Astrocyte (in vitro differentiated cells and primary cell): ENCODE results near the gene WNT9B. TPM values are rescaled to one million over a fixed set of nuclear protein-coding genes. Genes with fewer than 3 reads are reported as not detected.

Source experiments
- DNase-seq: peaks from one replicate; pipeline ENCODE4 v3.0.0-alpha.2; 2010; ENCODE audit warnings: low read depth
- FAIRE-seq: peaks from 2 replicates; lab custom pipeline; 2011; peaks lifted over from hg19 to GRCh38; lab: Jason Lieb, UNC
- H2AFZ ChIP-seq: 2 replicates; pipeline ENCODE4 v1.6.0; 2012; ENCODE audit warnings: low read depth, low read length, inconsistent platforms
- H3K27ac ChIP-seq: 2 replicates; pipeline ENCODE4 v1.5.1; 2011; ENCODE audit warnings: low read depth, low read length, inconsistent platforms
- H3K27me3 ChIP-seq: 2 replicates; pipeline ENCODE4 v1.6.0; 2011; ENCODE audit warnings: low read length, inconsistent platforms; ENCODE audit not compliant: insufficient read depth
- H3K36me3 ChIP-seq: 2 replicates; pipeline ENCODE4 v1.5.1; 2011; ENCODE audit warnings: low read length, inconsistent platforms; ENCODE audit not compliant: insufficient read depth
- H3K4me1 ChIP-seq: 2 replicates; pipeline ENCODE4 v1.5.1; 2011; ENCODE audit warnings: low read length, inconsistent platforms; ENCODE audit not compliant: insufficient read depth
- H3K4me2 ChIP-seq: 2 replicates; pipeline ENCODE4 v1.6.0; 2012; ENCODE audit warnings: low read length, inconsistent platforms
- H3K4me3 ChIP-seq: 2 replicates; pipeline ENCODE4 v1.5.1; 2011; ENCODE audit warnings: low read depth, mild to moderate bottlenecking, low read length, inconsistent platforms; ENCODE audit not compliant: insufficient read depth
- H3K79me2 ChIP-seq: 2 replicates; pipeline ENCODE4 v1.6.0; 2012; ENCODE audit warnings: mild to moderate bottlenecking, low read length, inconsistent platforms; ENCODE audit not compliant: insufficient read depth
- H3K9ac ChIP-seq: 2 replicates; pipeline ENCODE4 v1.6.0; 2012; ENCODE audit warnings: mild to moderate bottlenecking, low read length, inconsistent platforms
- H3K9me3 ChIP-seq: 2 replicates; pipeline ENCODE4 v1.5.1; 2012; ENCODE audit warnings: low read depth, mild to moderate bottlenecking, low read length, inconsistent platforms; ENCODE audit not compliant: insufficient read depth
- H4K20me1 ChIP-seq: 2 replicates; pipeline ENCODE4 v1.6.0; 2012; ENCODE audit warnings: low read length, inconsistent platforms; ENCODE audit not compliant: insufficient read depth
- H3K27ac Mint-ChIP-seq: one replicate; pipeline ENCODE4 v1.8.0; 2021; ENCODE audit warnings: mild to moderate bottlenecking, mixed read lengths; ENCODE audit not compliant: unreplicated experiment
- H3K27me3 Mint-ChIP-seq: one replicate; pipeline ENCODE4 v1.8.0; 2021; ENCODE audit warnings: low read depth, mixed read lengths; ENCODE audit not compliant: unreplicated experiment
- H3K36me3 Mint-ChIP-seq: one replicate; pipeline ENCODE4 v1.8.0; 2021; ENCODE audit warnings: low read depth, mixed read lengths; ENCODE audit not compliant: unreplicated experiment
- H3K4me1 Mint-ChIP-seq: one replicate; pipeline ENCODE4 v1.8.0; 2021; ENCODE audit warnings: low read depth, mixed read lengths; ENCODE audit not compliant: unreplicated experiment
- H3K4me3 Mint-ChIP-seq: one replicate; pipeline ENCODE4 v1.8.0; 2021; ENCODE audit warnings: mild to moderate bottlenecking, moderate library complexity, mixed read lengths; ENCODE audit not compliant: unreplicated experiment
- H3K9me3 Mint-ChIP-seq: one replicate; pipeline ENCODE4 v1.8.0; 2021; ENCODE audit warnings: mild to moderate bottlenecking, mixed read lengths; ENCODE audit not compliant: unreplicated experiment
- CTCF ChIP-seq: IDR thresholded peaks from 2 replicates; pipeline ENCODE4 v1.5.1; 2011; ENCODE audit warnings: low read depth, mild to moderate bottlenecking, inconsistent platforms, low read length, moderate library complexity; ENCODE audit not compliant: insufficient read depth
- EZH2 ChIP-seq: IDR thresholded peaks from 2 replicates; pipeline ENCODE4 v1.6.1; 2012; ENCODE audit warnings: mild to moderate bottlenecking, low read length, inconsistent platforms; ENCODE audit not compliant: insufficient read depth
- total RNA-seq: library from RNA; stranded (reverse); gene quantifications from 2 replicates; pipeline ENCODE4 v1.2.1, GENCODE V29; 2021

WNT9B gene
- total RNA-seq, 1 donor from 2014 or later: 0.48 TPM

- no peak for DNase-seq
- no peak overlapping the region for H3K27ac ChIP-seq
- H3K27me3 ChIP-seq: peaks cover 71% of the 10 kb centered on the region
Measured at GRCh38 chr17:46818929-46819859, 32.2 kb upstream of the WNT9B start.

GRCh38 chr17:46819906-46820351 lies 31.5 kb upstream of the WNT9B start:
- TF ChIP-seq EZH2 (no peak), CTCF (no peak)
- peaks cover 72% of the 10 kb centered on the region for H3K27me3 ChIP-seq
- Mint-ChIP-seq H3K27ac (no peak overlapping the region), H3K36me3 (peaks cover 2% of the 10 kb centered on the region), H3K9me3 (peaks cover 3% of the 10 kb centered on the region), H3K4me3 (no peak overlapping the region), H3K4me1 (peaks cover 3% of the 10 kb centered on the region), H3K27me3 (peaks cover 65% of the 10 kb centered on the region)
- no peaks in the 10 kb centered on the region for H4K20me1 ChIP-seq
- peaks cover 6% of the 10 kb centered on the region for H3K4me1 ChIP-seq
- no peak overlapping the region for H3K4me3 ChIP-seq
- no peaks in the 10 kb centered on the region for H3K9me3 ChIP-seq
- H3K27ac ChIP-seq: no peak overlapping the region
- H3K79me2 ChIP-seq: no peaks in the 10 kb centered on the region
- no peak overlapping the region for H3K4me2 ChIP-seq
- DNase-seq (no peak), FAIRE-seq (no peak)
- H3K9ac ChIP-seq: no peak overlapping the region
- no peak overlapping the region for H2AFZ ChIP-seq
- no peaks in the 10 kb centered on the region for H3K36me3 ChIP-seq

More at GRCh38 chr17:46818929-46819859, 32.2 kb upstream of the WNT9B start:
- Histone ChIP-seq H3K4me2 (peak overlapping the region; percentile 80), H3K36me3 (no peaks in the 10 kb centered on the region), H4K20me1 (no peaks in the 10 kb centered on the region), H3K4me3 (peak overlapping the region; percentile 44), H3K9me3 (no peaks in the 10 kb centered on the region), H3K9ac (no peak overlapping the region), H3K4me1 (peaks cover 6% of the 10 kb centered on the region), H2AFZ (peak overlapping the region; percentile 16), H3K79me2 (no peaks in the 10 kb centered on the region)
- H3K9me3 Mint-ChIP-seq: peaks cover 3% of the 10 kb centered on the region
- H3K27ac Mint-ChIP-seq: no peak overlapping the region
- peaks cover 2% of the 10 kb centered on the region for H3K36me3 Mint-ChIP-seq
- no peak overlapping the region for H3K4me3 Mint-ChIP-seq
- peaks cover 3% of the 10 kb centered on the region for H3K4me1 Mint-ChIP-seq
- H3K27me3 Mint-ChIP-seq: peaks cover 64% of the 10 kb centered on the region
- TF ChIP-seq EZH2 (peak; percentile 100), CTCF (no peak)
- FAIRE-seq: no peak
